ENCODE measurements around the gene CDH13.
A peak's percentile ranks its signal among the peaks of the same experiment; 100 is the strongest.

CDH13 gene

DNA sequence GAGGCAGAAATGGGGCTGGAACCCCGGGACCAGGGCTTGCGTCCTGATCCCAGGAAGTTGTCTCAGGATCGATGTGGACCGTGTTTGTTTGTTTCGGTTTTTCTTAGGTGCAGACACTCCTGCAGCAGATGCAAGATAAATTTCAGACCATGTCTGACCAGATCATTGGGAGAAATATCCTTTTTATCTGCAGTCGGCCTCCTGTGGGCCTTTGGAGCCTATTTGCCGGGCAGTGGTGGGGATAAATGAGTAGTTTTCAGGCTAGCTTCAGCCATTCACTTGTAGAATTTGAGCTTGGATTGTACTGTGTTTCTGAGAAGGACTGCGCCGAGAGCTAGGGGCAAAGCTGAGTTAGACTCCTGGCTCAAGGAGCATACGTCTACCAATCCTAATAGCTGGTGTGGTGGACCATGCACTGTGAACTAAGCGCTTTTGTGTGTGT lies 1181.8 kb downstream of the CDH13 start:
- peak overlapping the region; percentile 43 to 98 for H3K18ac ChIP-seq (ENCODE audit: low read depth in 1 of 2, low read length in 2 of 2)
- H4K8ac ChIP-seq (ENCODE audit: low read length): no peak overlapping the region
- peak overlapping the region; percentile 78 to 88 for H3K4ac ChIP-seq (ENCODE audit: low read depth in 1 of 2, low read length in 2 of 2)
- H2AFZ ChIP-seq (ENCODE audit: low read depth, low read length): peak overlapping the region; percentile 93
- no peaks in the 10 kb centered on the region for H3K9me3 ChIP-seq (ENCODE audit: control insufficient read depth, low read length)
- no peak overlapping the region for H4K91ac ChIP-seq (ENCODE audit: low read length)
- H3K14ac ChIP-seq (ENCODE audit: low read length in 2 of 2): no peak overlapping the region
- peaks cover 13 to 29% of the 10 kb centered on the region in 2 experiments for H3K36me3 ChIP-seq (ENCODE audit: control insufficient read depth in 1 of 2, insufficient read depth in 2 of 2, low read depth in 1 of 2, low read length in 2 of 2)
- peaks cover 4% of the 10 kb centered on the region for H3K79me1 ChIP-seq (replicated peaks; ENCODE audit: low read length, poor library complexity, severe bottlenecking)
- no peak overlapping the region for H2BK12ac ChIP-seq (ENCODE audit: low read length in 2 of 2)
- no peaks in the 10 kb centered on the region for H3K27me3 ChIP-seq (ENCODE audit: control insufficient read depth in 1 of 2, insufficient read depth in 1 of 2, low read length in 2 of 2)
- H3K9ac ChIP-seq (ENCODE audit: low read length): peak overlapping the region; percentile 92
- peak overlapping the region; percentile 48 for H3K27ac ChIP-seq (ENCODE audit: low read length, poor library complexity, severe bottlenecking)
- H3K4me2 ChIP-seq (ENCODE audit: low read length, poor library complexity, severe bottlenecking): peak overlapping the region; percentile 89
- peak overlapping the region in 1 of 2 experiments; percentile 23 for H3K23ac ChIP-seq (ENCODE audit: low read length in 2 of 2)
- peak overlapping the region; percentile 93 to 98 for H3K4me3 ChIP-seq (ENCODE audit: insufficient read depth in 1 of 2, low read depth in 1 of 2, low read length in 2 of 2)
- H2BK5ac ChIP-seq (ENCODE audit: low read depth, low read length, poor library complexity, severe bottlenecking): peak overlapping the region; percentile 84
- DNase-seq: no peak
- H2BK15ac ChIP-seq (ENCODE audit: low read depth, poor library complexity, severe bottlenecking): no peak overlapping the region
- H2AK5ac ChIP-seq (ENCODE audit: low read length, severe bottlenecking): peak overlapping the region; percentile 27
- 30% methylated on average over 11 of the region's 11 CpGs for WGBS
- peaks cover 10% of the 10 kb centered on the region for H3K4me1 ChIP-seq (ENCODE audit: control insufficient read depth, insufficient read depth, low read depth, low read length)
- H2BK120ac ChIP-seq (ENCODE audit: low read depth, low read length): peak overlapping the region; percentile 65

DNA sequence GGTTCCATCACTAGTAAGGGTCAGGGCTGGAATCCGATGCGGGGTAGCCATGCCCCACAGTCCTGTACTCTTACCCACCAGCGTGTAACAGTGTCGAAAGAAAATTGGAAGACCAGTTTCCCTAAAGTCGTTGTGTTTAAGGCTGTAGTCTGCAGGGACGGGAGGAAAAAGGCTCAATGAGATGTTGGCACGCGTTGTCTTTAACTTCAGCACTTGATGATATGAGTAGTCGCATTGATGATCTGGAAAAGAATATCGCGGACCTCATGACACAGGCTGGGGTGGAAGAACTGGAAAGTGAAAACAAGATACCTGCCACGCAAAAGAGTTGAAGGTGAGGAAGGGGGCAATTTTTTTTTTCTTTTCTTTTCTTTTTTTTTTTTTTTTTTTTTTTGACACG lies 1182.3 kb downstream of the CDH13 start:
- no peak overlapping the region for H2BK15ac ChIP-seq (ENCODE audit: low read depth, poor library complexity, severe bottlenecking)
- no peaks in the 10 kb centered on the region for H3K9me3 ChIP-seq (ENCODE audit: control insufficient read depth, low read length)
- no peak overlapping the region for H3K18ac ChIP-seq (ENCODE audit: low read depth in 1 of 2, low read length in 2 of 2)
- H2AK5ac ChIP-seq (ENCODE audit: low read length, severe bottlenecking): peak overlapping the region; percentile 5
- no peak overlapping the region for H2AFZ ChIP-seq (ENCODE audit: low read depth, low read length)
- H2BK5ac ChIP-seq (ENCODE audit: low read depth, low read length, poor library complexity, severe bottlenecking): no peak overlapping the region
- peak overlapping the region in 1 of 2 experiments; percentile 93 for H3K4me3 ChIP-seq (ENCODE audit: insufficient read depth in 1 of 2, low read depth in 1 of 2, low read length in 2 of 2)
- H3K27ac ChIP-seq (ENCODE audit: low read length, poor library complexity, severe bottlenecking): peak overlapping the region; percentile 4
- peak overlapping the region in 1 of 2 experiments; percentile 59 for H3K23ac ChIP-seq (ENCODE audit: low read length in 2 of 2)
- peaks cover 13 to 29% of the 10 kb centered on the region in 2 experiments for H3K36me3 ChIP-seq (ENCODE audit: control insufficient read depth in 1 of 2, insufficient read depth in 2 of 2, low read depth in 1 of 2, low read length in 2 of 2)
- peak overlapping the region; percentile 89 for H3K4me2 ChIP-seq (ENCODE audit: low read length, poor library complexity, severe bottlenecking)
- no peak overlapping the region for H4K91ac ChIP-seq (ENCODE audit: low read length)
- H3K9ac ChIP-seq (ENCODE audit: low read length): peak overlapping the region; percentile 92
- DNase-seq: peak; percentile 10
- H3K27me3 ChIP-seq (ENCODE audit: control insufficient read depth in 1 of 2, insufficient read depth in 1 of 2, low read length in 2 of 2): no peaks in the 10 kb centered on the region
- no peak overlapping the region for H4K8ac ChIP-seq (ENCODE audit: low read length)
- H3K79me1 ChIP-seq (replicated peaks; ENCODE audit: low read length, poor library complexity, severe bottlenecking): peaks cover 4% of the 10 kb centered on the region
- no peak overlapping the region for H3K4ac ChIP-seq (ENCODE audit: low read depth in 1 of 2, low read length in 2 of 2)
- WGBS: 96% methylated on average over 12 of the region's 13 CpGs
- peaks cover 10% of the 10 kb centered on the region for H3K4me1 ChIP-seq (ENCODE audit: control insufficient read depth, insufficient read depth, low read depth, low read length)
- H2BK120ac ChIP-seq (ENCODE audit: low read depth, low read length): no peak overlapping the region
- peak overlapping the region in 1 of 2 experiments; percentile 65 for H3K14ac ChIP-seq (ENCODE audit: low read length in 2 of 2)
- H2BK12ac ChIP-seq (ENCODE audit: low read length in 2 of 2): no peak overlapping the region

DNA sequence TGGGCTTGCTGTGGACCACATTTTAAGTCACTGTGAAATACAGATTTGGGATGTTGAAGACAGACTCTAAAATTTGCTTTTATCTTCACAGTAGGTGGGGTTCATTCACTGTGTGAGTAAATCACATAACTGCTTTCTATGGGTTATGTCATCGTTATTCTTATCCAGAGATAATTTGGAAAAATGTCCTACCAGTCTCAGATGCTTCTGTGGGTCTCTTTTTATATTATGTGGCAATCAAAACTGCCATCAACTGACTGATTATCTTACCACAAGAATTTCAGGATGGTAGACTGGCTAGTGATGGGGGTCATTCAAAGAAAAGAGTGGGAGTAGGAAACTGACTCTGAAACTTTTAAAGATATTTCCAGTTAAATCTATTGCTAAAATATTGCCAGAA lies 1184.1 kb downstream of the CDH13 start:
- H3K27ac ChIP-seq (ENCODE audit: low read length, poor library complexity, severe bottlenecking): no peak overlapping the region
- peaks cover 12% of the 10 kb centered on the region for H3K4me1 ChIP-seq (ENCODE audit: control insufficient read depth, insufficient read depth, low read depth, low read length)
- no peak overlapping the region for H2AFZ ChIP-seq (ENCODE audit: low read depth, low read length)
- no peak overlapping the region for H2BK15ac ChIP-seq (ENCODE audit: low read depth, poor library complexity, severe bottlenecking)
- H3K9me3 ChIP-seq (ENCODE audit: control insufficient read depth, low read length): no peaks in the 10 kb centered on the region
- H2AK5ac ChIP-seq (ENCODE audit: low read length, severe bottlenecking): no peak overlapping the region
- no CpG with 5 or more reads among the region's 1 CpG for WGBS
- no peak for DNase-seq
- peaks cover 4% of the 10 kb centered on the region for H3K79me1 ChIP-seq (replicated peaks; ENCODE audit: low read length, poor library complexity, severe bottlenecking)
- no peak overlapping the region for H3K4me2 ChIP-seq (ENCODE audit: low read length, poor library complexity, severe bottlenecking)
- no peak overlapping the region for H2BK12ac ChIP-seq (ENCODE audit: low read length in 2 of 2)
- no peak overlapping the region for H4K91ac ChIP-seq (ENCODE audit: low read length)
- H3K9ac ChIP-seq (ENCODE audit: low read length): peak overlapping the region; percentile 48
- H3K14ac ChIP-seq (ENCODE audit: low read length in 2 of 2): no peak overlapping the region
- H4K8ac ChIP-seq (ENCODE audit: low read length): no peak overlapping the region
- no peak overlapping the region for H2BK5ac ChIP-seq (ENCODE audit: low read depth, low read length, poor library complexity, severe bottlenecking)
- H3K4ac ChIP-seq (ENCODE audit: low read depth in 1 of 2, low read length in 2 of 2): no peak overlapping the region
- H3K23ac ChIP-seq (ENCODE audit: low read length in 2 of 2): no peak overlapping the region
- no peak overlapping the region for H2BK120ac ChIP-seq (ENCODE audit: low read depth, low read length)
- peaks cover 13 to 29% of the 10 kb centered on the region in 2 experiments for H3K36me3 ChIP-seq (ENCODE audit: control insufficient read depth in 1 of 2, insufficient read depth in 2 of 2, low read depth in 1 of 2, low read length in 2 of 2)
- H3K4me3 ChIP-seq (ENCODE audit: insufficient read depth in 1 of 2, low read depth in 1 of 2, low read length in 2 of 2): no peak overlapping the region
- no peaks in the 10 kb centered on the region for H3K27me3 ChIP-seq (ENCODE audit: control insufficient read depth in 1 of 2, insufficient read depth in 1 of 2, low read length in 2 of 2)
- no peak overlapping the region for H3K18ac ChIP-seq (ENCODE audit: low read depth in 1 of 2, low read length in 2 of 2)

DNA sequence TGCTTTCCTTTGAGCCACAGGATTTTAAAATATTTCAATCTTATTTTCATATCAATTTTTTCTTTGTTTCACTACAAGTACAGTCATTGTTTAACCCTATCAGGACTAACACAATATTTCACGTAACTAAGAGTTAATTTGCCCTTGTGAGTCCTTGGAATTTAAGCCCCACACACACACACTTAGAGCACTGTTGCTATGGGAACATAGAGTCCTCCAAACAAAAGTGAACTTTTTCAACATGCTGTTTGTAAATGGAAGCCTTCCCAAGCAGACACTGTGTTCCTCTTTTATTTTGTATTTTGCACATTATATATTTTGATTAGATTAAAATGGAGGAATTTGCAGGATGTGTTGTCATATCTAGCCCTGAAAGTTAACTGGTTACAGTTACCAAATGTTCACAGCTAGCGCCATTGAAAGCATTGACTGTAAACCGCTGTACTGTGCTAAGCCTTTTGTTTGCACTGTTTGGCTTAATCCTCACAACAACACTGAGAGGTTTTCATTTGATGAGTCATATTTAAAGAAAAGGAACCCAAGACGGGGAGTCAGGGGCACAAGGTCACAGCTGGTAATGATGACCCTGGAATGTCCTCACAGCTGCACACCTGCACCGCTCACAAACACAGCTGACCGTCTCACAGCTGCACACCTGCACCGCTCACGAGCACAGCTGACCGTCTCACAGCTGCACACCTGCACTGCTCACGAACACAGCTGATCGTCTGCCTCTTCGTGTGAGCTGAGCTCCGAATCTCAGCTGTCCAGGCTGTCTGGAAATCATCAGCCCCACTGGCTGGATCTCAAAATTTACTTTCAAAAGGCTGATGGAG lies 1187.3 kb downstream of the CDH13 start:
- no peak overlapping the region for H2BK12ac ChIP-seq (ENCODE audit: low read length in 2 of 2)
- H3K14ac ChIP-seq (ENCODE audit: low read length in 2 of 2): peak overlapping the region in 1 of 2 experiments; percentile 44
- H3K4ac ChIP-seq (ENCODE audit: low read depth in 1 of 2, low read length in 2 of 2): no peak overlapping the region
- H4K91ac ChIP-seq (ENCODE audit: low read length): no peak overlapping the region
- no peaks in the 10 kb centered on the region for H3K27me3 ChIP-seq (ENCODE audit: control insufficient read depth in 1 of 2, insufficient read depth in 1 of 2, low read length in 2 of 2)
- peaks cover 4% of the 10 kb centered on the region for H3K79me1 ChIP-seq (replicated peaks; ENCODE audit: low read length, poor library complexity, severe bottlenecking)
- H2BK15ac ChIP-seq (ENCODE audit: low read depth, poor library complexity, severe bottlenecking): no peak overlapping the region
- peaks cover 13 to 29% of the 10 kb centered on the region in 2 experiments for H3K36me3 ChIP-seq (ENCODE audit: control insufficient read depth in 1 of 2, insufficient read depth in 2 of 2, low read depth in 1 of 2, low read length in 2 of 2)
- H3K4me3 ChIP-seq (ENCODE audit: insufficient read depth in 1 of 2, low read depth in 1 of 2, low read length in 2 of 2): peak overlapping the region in 1 of 2 experiments; percentile 58
- peaks cover 11% of the 10 kb centered on the region for H3K4me1 ChIP-seq (ENCODE audit: control insufficient read depth, insufficient read depth, low read depth, low read length)
- H2AFZ ChIP-seq (ENCODE audit: low read depth, low read length): no peak overlapping the region
- no peak overlapping the region for H2AK5ac ChIP-seq (ENCODE audit: low read length, severe bottlenecking)
- peak overlapping the region; percentile 59 for H3K27ac ChIP-seq (ENCODE audit: low read length, poor library complexity, severe bottlenecking)
- no peak overlapping the region for H3K18ac ChIP-seq (ENCODE audit: low read depth in 1 of 2, low read length in 2 of 2)
- H3K9me3 ChIP-seq (ENCODE audit: control insufficient read depth, low read length): no peaks in the 10 kb centered on the region
- no peak overlapping the region for H4K8ac ChIP-seq (ENCODE audit: low read length)
- no peak overlapping the region for H3K23ac ChIP-seq (ENCODE audit: low read length in 2 of 2)
- 38% methylated on average over 12 of the region's 13 CpGs for WGBS
- peak; percentile 86 for DNase-seq
- H2BK5ac ChIP-seq (ENCODE audit: low read depth, low read length, poor library complexity, severe bottlenecking): no peak overlapping the region
- no peak overlapping the region for H2BK120ac ChIP-seq (ENCODE audit: low read depth, low read length)
- H3K9ac ChIP-seq (ENCODE audit: low read length): peak overlapping the region; percentile 66
- peak overlapping the region; percentile 6 for H3K4me2 ChIP-seq (ENCODE audit: low read length, poor library complexity, severe bottlenecking)
